H1 (cell line): ENCODE results near the gene TNFRSF14. TPM values are rescaled to one million over a fixed set of nuclear protein-coding genes. Genes with fewer than 3 reads are reported as not detected.

Source experiments
- CTCF ChIA-PET: fragments of 300-600 bp; sonication (Branson Sonifier 250); formaldehyde crosslinking; loops from one replicate; lab custom pipeline; 2021; ENCODE audit not compliant: partially characterized antibody; lab: Charles Lee
- POLR2A ChIA-PET: fragments of 300-600 bp; sonication (Branson Sonifier 250); formaldehyde crosslinking; loops from one replicate; lab custom pipeline; 2021; ENCODE audit warnings: inconsistent platforms; ENCODE audit not compliant: partially characterized antibody; lab: Charles Lee
- DNase-seq, 2 experiments: peaks; one replicate each; pipeline versions ENCODE4 v3.0.0 to v3.0.0-alpha.2; 2010 to 2022; ENCODE audit warnings: low spot score in 2 of 2, low read depth in 1 of 2, mixed read lengths in 1 of 2
- FAIRE-seq: peaks from 2 replicates; lab custom pipeline; 2011; peaks lifted over from hg19 to GRCh38; lab: Jason Lieb, UNC
- H2AFZ ChIP-seq: 2 replicates; pipeline ENCODE4 v1.8.1; 2012; ENCODE audit warnings: low read length, inconsistent platforms
- H2AK5ac ChIP-seq: 2 replicates; pipeline ENCODE4 v1.6.1; 2013; ENCODE audit warnings: low read depth, low read length
- H2BK120ac ChIP-seq: replicated peaks from 2 replicates; pipeline ENCODE3; 2013; ENCODE audit warnings: low read depth, low read length, inconsistent platforms
- H2BK12ac ChIP-seq: 2 replicates; pipeline ENCODE4 v1.6.1; 2013; ENCODE audit warnings: low read depth, low read length
- H2BK15ac ChIP-seq: 2 replicates; pipeline ENCODE4 v1.6.1; 2013; ENCODE audit warnings: low read length
- H2BK20ac ChIP-seq: 2 replicates; pipeline ENCODE4 v1.6.1; 2013; ENCODE audit warnings: low read length
- H2BK5ac ChIP-seq: 2 replicates; pipeline ENCODE4 v1.6.1; 2013; ENCODE audit warnings: low read depth, low read length
- H3K14ac ChIP-seq: 2 replicates; pipeline ENCODE4 v1.6.1; 2013; ENCODE audit warnings: inconsistent platforms; ENCODE audit not compliant: insufficient read length
- H3K18ac ChIP-seq: 2 replicates; pipeline ENCODE4 v1.6.1; 2013; ENCODE audit warnings: low read length; ENCODE audit errors: extremely low read depth
- H3K23ac ChIP-seq: 2 replicates; pipeline ENCODE4 v1.6.1; 2013; ENCODE audit warnings: inconsistent platforms; ENCODE audit not compliant: insufficient read length
- H3K23me2 ChIP-seq: 2 replicates; pipeline ENCODE4 v1.6.1; 2013; ENCODE audit warnings: low read depth, low read length
- H3K27ac ChIP-seq: 2 replicates; pipeline ENCODE4 v1.6.1; 2011; ENCODE audit warnings: low read depth, low read length, inconsistent platforms
- H3K27me3 ChIP-seq, 4 experiments: replicated peaks in 1 of 4; 1 replicate in 1 of 4; 2 replicates in 3 of 4; pipeline versions ENCODE4 v1.6.1 to v1.8.1; 2011 to 2013; ENCODE audit warnings: low read length in 3 of 4, mild to moderate bottlenecking in 3 of 4, inconsistent platforms in 2 of 4, mixed read lengths in 2 of 4, moderate library complexity in 1 of 4; ENCODE audit not compliant: control insufficient read depth in 3 of 4, insufficient read depth in 3 of 4; ENCODE audit errors: extremely low read depth in 1 of 4
- H3K36me3 ChIP-seq, 4 experiments: 2 replicates each; pipeline versions ENCODE4 v1.6.1 to v1.8.1; 2011 to 2013; ENCODE audit warnings: mild to moderate bottlenecking in 4 of 4, low read length in 3 of 4, moderate library complexity in 2 of 4, control low read depth in 1 of 4, inconsistent platforms in 1 of 4; ENCODE audit not compliant: insufficient read depth in 4 of 4, control insufficient read depth in 2 of 4
- H3K4ac ChIP-seq: replicated peaks from 2 replicates; pipeline ENCODE3; 2013; ENCODE audit warnings: low read length, low read depth, mixed read lengths, inconsistent platforms; ENCODE audit not compliant: insufficient read length
- H3K4me1 ChIP-seq, 4 experiments: replicated peaks in 1 of 4; 1 replicate in 1 of 4; 2 replicates in 3 of 4; pipeline versions ENCODE4 v1.6.1 to v1.8.1; 2011 to 2013; ENCODE audit warnings: low read length in 3 of 4, inconsistent platforms in 2 of 4, mixed read lengths in 1 of 4; ENCODE audit not compliant: insufficient read depth in 4 of 4, control insufficient read depth in 3 of 4
- H3K4me2 ChIP-seq, 2 experiments: 2 replicates each; pipeline versions ENCODE4 v1.6.1 to v1.8.1; 2011 to 2013; ENCODE audit warnings: low read depth in 2 of 2, low read length in 2 of 2, control low read depth in 1 of 2, inconsistent platforms in 1 of 2, mild to moderate bottlenecking in 1 of 2; ENCODE audit not compliant: insufficient read depth in 1 of 2
- H3K4me3 ChIP-seq, 4 experiments: fragments of 200-600, 300-600 bp in 1 of 4; sonication (generic), shearing (Covaris generic), sonication (Bioruptor Twin) in 1 of 4; 2 replicates each; pipeline versions ENCODE4 v1.5.1 to v1.8.1; 2011 to 2016; ENCODE audit warnings: low read length in 4 of 4, low read depth in 3 of 4, control low read depth in 2 of 4, inconsistent platforms in 2 of 4, mild to moderate bottlenecking in 2 of 4, mixed read lengths in 1 of 4, moderate library complexity in 1 of 4; ENCODE audit not compliant: insufficient read depth in 2 of 4; ENCODE audit errors: extremely low read depth in 1 of 4
- H3K56ac ChIP-seq: replicated peaks from 2 replicates; pipeline ENCODE3; 2013; ENCODE audit warnings: low read depth, mild to moderate bottlenecking, mixed read lengths, low read length, inconsistent platforms; ENCODE audit not compliant: insufficient read length
- H3K79me1 ChIP-seq: 2 replicates; pipeline ENCODE4 v1.6.1; 2013; ENCODE audit warnings: low read depth, low read length, control low read depth
- H3K79me2 ChIP-seq, 2 experiments: 2 replicates each; pipeline versions ENCODE4 v1.6.1 to v1.8.1; 2012 to 2013; ENCODE audit warnings: low read length in 2 of 2, mild to moderate bottlenecking in 2 of 2, inconsistent platforms in 1 of 2; ENCODE audit not compliant: insufficient read depth in 2 of 2, control insufficient read depth in 1 of 2
- H3K9ac ChIP-seq, 4 experiments: replicated peaks in 1 of 4; 1 replicate in 1 of 4; 2 replicates in 3 of 4; pipeline versions ENCODE4 v1.6.1 to v1.8.1; 2011 to 2013; ENCODE audit warnings: low read depth in 3 of 4, low read length in 3 of 4, control low read depth in 2 of 4, mild to moderate bottlenecking in 2 of 4, moderate library complexity in 2 of 4, inconsistent platforms in 1 of 4; ENCODE audit errors: extremely low read depth in 1 of 4
- H3K9me3 ChIP-seq, 2 experiments: 2 replicates each; pipeline versions ENCODE4 v1.6.1 to v1.8.1; 2012 to 2013; ENCODE audit warnings: mild to moderate bottlenecking in 2 of 2, moderate library complexity in 2 of 2, control low read depth in 1 of 2, inconsistent platforms in 1 of 2, low read depth in 1 of 2, low read length in 1 of 2, mixed read lengths in 1 of 2; ENCODE audit not compliant: insufficient read depth in 2 of 2
- H4K20me1 ChIP-seq, 2 experiments: replicated peaks in 1 of 2; 2 replicates each; pipeline versions ENCODE3 to v1.8.1; 2011 to 2013; ENCODE audit warnings: inconsistent platforms in 2 of 2, low read length in 2 of 2, mild to moderate bottlenecking in 1 of 2; ENCODE audit not compliant: insufficient read depth in 2 of 2, control insufficient read depth in 1 of 2
- H4K5ac ChIP-seq: 2 replicates; pipeline ENCODE4 v1.6.1; 2013; ENCODE audit warnings: low read length, low read depth, mixed read lengths, inconsistent platforms; ENCODE audit not compliant: insufficient read length
- H4K8ac ChIP-seq: 2 replicates; pipeline ENCODE4 v1.8.0; 2013; ENCODE audit warnings: mild to moderate bottlenecking, moderate library complexity, low read length, inconsistent platforms; ENCODE audit not compliant: insufficient read depth; ENCODE audit errors: extremely low read depth
- H4K91ac ChIP-seq: replicated peaks from 2 replicates; pipeline ENCODE3; 2013; ENCODE audit warnings: low read length, mixed read lengths, inconsistent platforms; ENCODE audit not compliant: insufficient read length
- BCL11A ChIP-seq, 2 experiments: IDR thresholded peaks; one replicate each; pipeline ENCODE4 v1.6.1; 2011; ENCODE audit warnings: low read depth in 2 of 2, low read length in 2 of 2, mild to moderate bottlenecking in 2 of 2
- CTCF ChIP-seq, 3 experiments: IDR thresholded peaks; 1 replicate in 2 of 3; 2 replicates in 1 of 3; pipeline versions ENCODE4 v1.5.1 to v1.6.1; 2011; ENCODE audit warnings: low read length in 3 of 3, mild to moderate bottlenecking in 3 of 3, inconsistent platforms in 2 of 3, low read depth in 1 of 3, moderate library complexity in 1 of 3; ENCODE audit not compliant: insufficient read depth in 1 of 3; ENCODE audit errors: control extremely low read depth in 1 of 3
- EGR1 ChIP-seq: IDR thresholded peaks from 2 replicates; pipeline ENCODE4 v1.6.1; 2011; ENCODE audit warnings: low read depth, low read length, borderline replicate concordance
- EZH2 ChIP-seq: fragments of 200-600 bp; sonication (generic); IDR thresholded peaks from 2 replicates; pipeline ENCODE4 v1.7.1; 2012; ENCODE audit warnings: low read depth, mild to moderate bottlenecking, moderate library complexity, low read length, inconsistent platforms; ENCODE audit not compliant: severe bottlenecking
- MAFK ChIP-seq: IDR thresholded peaks from 2 replicates; pipeline ENCODE4 v1.6.1; 2012; ENCODE audit warnings: low read depth, mild to moderate bottlenecking, improper control_type of control experiment, low read length
- RAD21 ChIP-seq, 2 experiments: IDR thresholded peaks in 1 of 2; conservative IDR thresholded peaks in 1 of 2; 2 replicates each; pipeline ENCODE4 v1.6.1; 2011; ENCODE audit warnings: low read depth in 2 of 2, low read length in 2 of 2, improper control_type of control experiment in 1 of 2, inconsistent platforms in 1 of 2, mild to moderate bottlenecking in 1 of 2, moderate library complexity in 1 of 2
- YY1 ChIP-seq: IDR thresholded peaks from 2 replicates; pipeline ENCODE4 v1.6.1; 2011; ENCODE audit warnings: low read depth, mild to moderate bottlenecking, low read length
- WGBS, 2 experiments: shearing (Covaris generic) in 1 of 2; methylation state at CpG; one replicate each; pipeline versions ENCODE4 v1.1.6 to v1.1.7; 2013 to 2015; ENCODE audit warnings: low lambda C conversion rate in 2 of 2, mixed read lengths in 2 of 2, inconsistent platforms in 1 of 2, low coverage in 1 of 2, missing lambda C conversion rate in 1 of 2; ENCODE audit not compliant: insufficient replicate concordance in 2 of 2, insufficient coverage in 1 of 2, insufficient read length in 1 of 2; ENCODE audit errors: extremely low coverage in 1 of 2, missing lambda C conversion rate in 1 of 2; 5-methylcytosine and 5-hydroxymethylcytosine counted together
- polyA plus RNA-seq, 7 experiments: library from polyadenylated mRNA; depleted of rRNA in 3 of 7; stranded (reverse) in 5 of 7; unstranded in 2 of 7; fragments of >200 nt in 5 of 7; fragments of 200-250 nt in 2 of 7; gene quantifications; 1 replicate in 5 of 7; 2 replicates in 1 of 7; 4 replicates in 1 of 7; pipeline versions ENCODE4 v1.2.1 to v1.2.3, GENCODE V29; 2011 to 2013; ENCODE audit warnings: missing spikeins in 2 of 7, mixed read lengths in 2 of 7
- total RNA-seq: library from RNA; stranded (reverse); fragmentation: NEBNext Ultra II Directional; extraction: Animal tissue kit (Norgen Biotek cat#: 25700); gene quantifications from 2 replicates; pipeline ENCODE4 v1.2.1, GENCODE V29; 2021

The TNFRSF14 gene
- total and polyA plus RNA-seq, 2 of the 8 experiments (the other 6 are each of a cell fraction or from before 2014, with no cell fraction given): 0.36 to 0.50 TPM

- Histone ChIP-seq H3K4me3 (no peak overlapping the region), H2AK5ac (no peak overlapping the region), H2BK5ac (no peak overlapping the region), H2BK12ac (no peak overlapping the region), H3K27me3 (no peaks in the 10 kb centered on the region), H3K23ac (no peak overlapping the region), H3K79me2 (no peaks in the 10 kb centered on the region), H4K8ac (no peak overlapping the region), H4K91ac (no peak overlapping the region), H4K20me1 (no peaks in the 10 kb centered on the region), H3K27ac (no peak overlapping the region), H3K4ac (no peak overlapping the region), H3K9ac (no peak overlapping the region), H3K23me2 (no peaks in the 10 kb centered on the region), H3K79me1 (no peaks in the 10 kb centered on the region), H2BK15ac (no peak overlapping the region), H2BK120ac (no peak overlapping the region), H3K14ac (no peak overlapping the region), H2BK20ac (no peak overlapping the region)
- 92% methylated on average over 22 of the region's 24 CpGs; no CpG with 5 or more reads in 1 of the 2 experiments for WGBS, 2 experiments
- peak in 2 of 3 experiments; percentile 61 to 69; a peak in 3 of 4 replicates for TF ChIP-seq CTCF (IDR thresholded peaks at IDR 0.05; ENCODE audit: control extremely low read depth in 1 of 3, insufficient read depth in 1 of 3, low read depth in 1 of 3, low read length in 3 of 3)
- TF ChIP-seq YY1: no peak
- TF ChIP-seq EZH2: no peak
- no peak for TF ChIP-seq MAFK
- peak; percentile 25 to 56; a peak in 3 of 4 replicates for TF ChIP-seq RAD21 (IDR thresholded peaks at IDR 0.05 in 1 of 2, conservative IDR thresholded peaks at IDR 0.05 in 1 of 2; ENCODE audit: low read depth in 2 of 2, low read length in 2 of 2)
- TF ChIP-seq BCL11A (IDR thresholded peaks at IDR 0.05; ENCODE audit: low read depth in 2 of 2, low read length in 2 of 2): no peak
- no peak for TF ChIP-seq EGR1
- TF ChIP-seq, all 59 proteins: peak for 2
- DNase-seq (no peak), FAIRE-seq (no peak)
- Histone ChIP-seq H3K9me3 (no peaks in the 10 kb centered on the region; a peak in 1 of 4 replicates), H4K5ac (no peak overlapping the region), H3K56ac (no peak overlapping the region), H3K18ac (no peak overlapping the region), H3K4me2 (no peak overlapping the region), H2AFZ (no peak overlapping the region), H3K36me3 (no peaks in the 10 kb centered on the region), H3K4me1 (peaks cover 0 to 5% (median 0%) of the 10 kb centered on the region in 4 experiments; a peak in 1 of 7 replicates)
- ChIA-PET POLR2A (interaction anchor here (1.0 to 1.1 kb wide), 2 partner anchors 20 to 36 kb away, joined by 3 read pairs; partner anchors contain the start of gene PANK4), CTCF (interaction anchor here (0.6 to 3.4 kb wide), 39 partner anchors 10 to 881 kb away, joined by 3 to 33 read pairs (median 4); partner anchors contain the start of gene PANK4)
Measured at GRCh38 chr1:2561898-2562895, 6.0 kb downstream of the TNFRSF14 start.
